Jurkat, Clone E6-1 (cell line): Measurements from ENCODE around the gene FLNB.
A peak's percentile ranks its signal among the peaks of the same experiment; 100 is the strongest.

Source experiments
- DNase-seq: peaks from one replicate; pipeline ENCODE4 v3.0.0-alpha.2; 2011; ENCODE audit warnings: low read depth, low spot score
- H3K4me3 ChIP-seq: 2 replicates; pipeline ENCODE4 v1.5.1; 2011; ENCODE audit warnings: mild to moderate bottlenecking, low read length, control low read depth, moderate library complexity

The FLNB gene

GRCh38 chr3:58092521-58092920 is 84.3 kb downstream of the FLNB start:
- no peak for DNase-seq
- H3K4me3 ChIP-seq, result no peak overlapping the region

GRCh38 chr3:58093574-58094195 is 85.5 kb downstream of the FLNB start:
- no peak overlapping the region for H3K4me3 ChIP-seq
- DNase-seq, result no peak

GRCh38 chr3:58094657-58095056 is 86.4 kb downstream of the FLNB start:
- H3K4me3 ChIP-seq, result no peak overlapping the region

GRCh38 chr3:58095603-58096138 is 87.4 kb downstream of the FLNB start:
- H3K4me3 ChIP-seq, result no peak overlapping the region
- no peak for DNase-seq

More at GRCh38 chr3:58094657-58095056, 86.4 kb downstream of the FLNB start:
- no peak for DNase-seq

- H3K4me3 ChIP-seq, result no peak overlapping the region
- no peak for DNase-seq
These were observed 90.3 kb downstream of the FLNB start for GRCh38 chr3:58098531-58098930.

- DNase-seq, result no peak
- H3K4me3 ChIP-seq, result no peak overlapping the region
These were observed 91.6 kb downstream of the FLNB start for GRCh38 chr3:58099865-58100264.

GRCh38 chr3:58101499-58102389 is 93.5 kb downstream of the FLNB start:
- peak; percentile 28 for DNase-seq
- H3K4me3 ChIP-seq, result no peak overlapping the region

GRCh38 chr3:58102390-58102750 is 94.1 kb downstream of the FLNB start:
- DNase-seq, result no peak
- H3K4me3 ChIP-seq, result no peak overlapping the region

GRCh38 chr3:58102976-58103451 is 94.8 kb downstream of the FLNB start:
- no peak overlapping the region for H3K4me3 ChIP-seq
- DNase-seq, result no peak

- DNase-seq, result peak; percentile 62
- no peak overlapping the region for H3K4me3 ChIP-seq
These were observed 95.9 kb downstream of the FLNB start for GRCh38 chr3:58104151-58104550.

GRCh38 chr3:58104712-58105111 is 96.5 kb downstream of the FLNB start:
- no peak for DNase-seq
- H3K4me3 ChIP-seq, result no peak overlapping the region

GRCh38 chr3:58105196-58105595 is 97.0 kb downstream of the FLNB start:
- no peak for DNase-seq
- no peak overlapping the region for H3K4me3 ChIP-seq

- no peak overlapping the region for H3K4me3 ChIP-seq
- no peak for DNase-seq
These were observed 97.8 kb downstream of the FLNB start for GRCh38 chr3:58106061-58106460.

- DNase-seq, result no peak
- no peak overlapping the region for H3K4me3 ChIP-seq
These were observed 98.4 kb downstream of the FLNB start for GRCh38 chr3:58106640-58107039.

- H3K4me3 ChIP-seq, result no peak overlapping the region
- no peak for DNase-seq
These were observed 99.4 kb downstream of the FLNB start for GRCh38 chr3:58107597-58107996.

- no peak overlapping the region for H3K4me3 ChIP-seq
- DNase-seq, result no peak
These were observed 101.5 kb downstream of the FLNB start for GRCh38 chr3:58109752-58110151.

GRCh38 chr3:58111513-58112184 is 103.4 kb downstream of the FLNB start:
- no peak overlapping the region for H3K4me3 ChIP-seq
- DNase-seq, result no peak

- no peak overlapping the region for H3K4me3 ChIP-seq
- no peak for DNase-seq
These were observed 103.9 kb downstream of the FLNB start for GRCh38 chr3:58112185-58112535.

GRCh38 chr3:58115175-58115574 is 107.0 kb downstream of the FLNB start:
- no peak overlapping the region for H3K4me3 ChIP-seq
- no peak for DNase-seq
